Measurements from ENCODE around the gene CHST5. TPM values are rescaled to one million over a fixed set of nuclear protein-coding genes. Genes with fewer than 3 reads are reported as not detected.

Gene CHST5
- total and polyA plus RNA-seq, 9 of the 15 experiments (the other 6 are each of a cell fraction or from before 2014, with no cell fraction given): 0.06 to 0.21 (median 0.14) TPM; not detected in 5

- TF ChIP-seq ZKSCAN3 (CRISPR knock-in tag; IDR thresholded peaks at IDR 0.05) (no peak), ARHGAP35 (IDR thresholded peaks at IDR 0.05; ENCODE audit: partially characterized antibody) (no peak), ZNF384 (IDR thresholded peaks at IDR 0.05; ENCODE audit: low read depth, low read length) (peak; percentile 29; the same call in 1 of the 2 replicates), NR0B1 (IDR thresholded peaks at IDR 0.05; ENCODE audit: partially characterized antibody) (no peak), CREB5 (CRISPR knock-in tag; IDR thresholded peaks at IDR 0.05) (no peak), ZFP30 (CRISPR knock-in tag; IDR thresholded peaks at IDR 0.05; ENCODE audit: borderline replicate concordance) (no peak), HNRNPL (IDR thresholded peaks at IDR 0.05; ENCODE audit: low read depth, low read length) (no peak), PHF21A (IDR thresholded peaks at IDR 0.05; ENCODE audit: borderline replicate concordance, low read depth) (no peak), ZNF212 (CRISPR knock-in tag; IDR thresholded peaks at IDR 0.05) (no peak), SREBF2 (CRISPR knock-in tag; IDR thresholded peaks at IDR 0.05) (no peak), NCOA2 (IDR thresholded peaks at IDR 0.05; ENCODE audit: partially characterized antibody in 2 of 2) (no peak), MAFF (IDR thresholded peaks at IDR 0.05; ENCODE audit: low read length) (no peak), HDAC1 (IDR thresholded peaks at IDR 0.05) (peak in 1 of 2 experiments; percentile 57; a peak in 2 of 4 replicates), RBM34 (IDR thresholded peaks at IDR 0.05; ENCODE audit: borderline replicate concordance, insufficient read depth, low read length) (no peak), ZNF3 (CRISPR knock-in tag; IDR thresholded peaks at IDR 0.05) (no peak), POLR3G (IDR thresholded peaks at IDR 0.05; ENCODE audit: extremely low read depth, insufficient read length, insufficient replicate concordance) (no peak), PTRF (tag; IDR thresholded peaks at IDR 0.05) (no peak), NFIC (IDR thresholded peaks at IDR 0.05) (peak; percentile 42; the same call in 1 of the 2 replicates), ZNF764 (CRISPR knock-in tag; IDR thresholded peaks at IDR 0.05; ENCODE audit: low read depth) (no peak), RBM22 (IDR thresholded peaks at IDR 0.05; ENCODE audit: low read depth, low read length, poor library complexity, severe bottlenecking) (no peak), KLF1 (tag; IDR thresholded peaks at IDR 0.05) (peak; percentile 68; the same call in 1 of the 2 replicates), ZEB2 (IDR thresholded peaks at IDR 0.05) (peak; percentile 42; the same call in 1 of the 2 replicates), MYC (IDR thresholded peaks at IDR 0.05; ENCODE audit: low read depth, low read length) (peak; percentile 33; the same call in 1 of the 2 replicates), MYC (CRISPR knock-in tag; IDR thresholded peaks at IDR 0.05; ENCODE audit: borderline replicate concordance, low read depth) (no peak), GABPB2 (CRISPR knock-in tag; conservative IDR thresholded peaks at IDR 0.05) (no peak), ZNF316 (IDR thresholded peaks at IDR 0.05) (no peak), MNT (conservative IDR thresholded peaks at IDR 0.05) (no peak), MBD2 (IDR thresholded peaks at IDR 0.05; ENCODE audit: borderline replicate concordance, low read depth) (0 out of 2 replicates have a peak, but pooled peaks have one; percentile 37), MTF1 (CRISPR knock-in tag; IDR thresholded peaks at IDR 0.05; ENCODE audit: borderline replicate concordance) (no peak)
Measured at GRCh38 chr16:75578212-75578611, 42.3 kb upstream of the CHST5 start (continued).

Measured in K562 (cell line).